OCI-M2 (cell line): Measurements from ENCODE around the gene SAA4.
"Not testable (repeated sequence)": the region's sequence is repeated elsewhere in the genome, so short reads cannot be mapped to it uniquely, and the experiment has no call there.

Source experiments
- DNase-seq: peaks from one replicate; lab custom pipeline; 2025; ENCODE audit not compliant: unreplicated experiment; lab: John Stamatoyannopoulos, UW

SAA4 gene

DNA sequence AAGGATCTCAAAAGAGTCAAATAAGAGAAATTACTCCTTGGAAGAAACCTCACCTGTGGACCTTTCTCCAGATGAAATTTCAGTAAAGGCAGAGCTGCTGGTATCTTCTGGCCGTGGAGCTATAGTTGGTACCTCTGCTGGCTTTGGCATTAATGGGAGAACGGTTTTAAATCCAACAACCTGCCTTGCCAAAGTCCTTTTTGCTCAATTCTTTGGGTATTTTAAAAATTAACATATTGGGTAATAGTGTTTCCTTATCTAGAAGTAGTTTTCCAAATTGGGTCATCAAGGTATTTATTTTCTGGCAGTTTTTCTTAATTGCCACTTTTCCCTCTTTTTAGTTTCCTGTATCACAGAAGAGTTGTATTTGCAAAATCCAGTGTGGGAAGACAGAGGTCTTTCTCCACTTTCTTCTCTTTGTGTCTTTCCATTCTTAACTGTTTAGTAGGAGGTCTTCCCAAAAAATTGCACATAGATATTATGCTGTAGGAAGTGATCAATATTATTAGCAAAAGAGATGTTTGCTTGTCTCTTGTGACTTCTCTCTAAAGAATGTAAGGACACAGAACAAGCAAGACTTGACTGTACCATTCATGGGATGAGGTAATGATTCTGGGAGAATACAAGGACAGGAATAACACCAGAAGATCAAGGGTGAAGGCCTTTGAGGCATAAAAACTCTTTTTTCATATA, at the start of gene SAA4:
TSS of gene SAA4 (minus strand) at position 139 of the 693 bp plus-strand sequence. CDS start 876 bp downstream, outside the sequence.
- no peak for DNase-seq

GRCh38 chr11:18285841-18286240, 49.2 kb upstream of the SAA4 start:
- DNase-seq = no peak

DNA sequence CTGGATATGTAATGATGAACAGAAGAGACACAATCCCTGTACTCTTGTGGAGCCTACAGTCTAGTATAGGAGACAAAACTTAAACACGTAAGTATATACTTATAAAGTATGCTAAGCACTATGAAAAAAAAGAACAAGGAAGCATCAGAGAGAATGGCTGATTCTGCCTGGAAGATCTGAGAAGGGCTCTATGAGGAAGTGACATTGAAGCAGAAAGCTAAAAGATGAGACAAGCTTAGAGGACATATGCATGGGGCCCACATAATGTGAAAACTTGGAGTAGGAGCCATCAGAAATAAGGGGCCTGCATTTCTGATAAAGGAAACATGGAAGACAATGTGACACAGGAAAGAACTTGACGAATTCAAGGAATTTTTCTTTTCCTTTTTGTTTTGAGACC, 46.0 kb upstream of the SAA4 start:
- DNase-seq = no peak

GRCh38 chr11:18280438-18281045, 43.9 kb upstream of the SAA4 start:
- no peak for DNase-seq

DNA sequence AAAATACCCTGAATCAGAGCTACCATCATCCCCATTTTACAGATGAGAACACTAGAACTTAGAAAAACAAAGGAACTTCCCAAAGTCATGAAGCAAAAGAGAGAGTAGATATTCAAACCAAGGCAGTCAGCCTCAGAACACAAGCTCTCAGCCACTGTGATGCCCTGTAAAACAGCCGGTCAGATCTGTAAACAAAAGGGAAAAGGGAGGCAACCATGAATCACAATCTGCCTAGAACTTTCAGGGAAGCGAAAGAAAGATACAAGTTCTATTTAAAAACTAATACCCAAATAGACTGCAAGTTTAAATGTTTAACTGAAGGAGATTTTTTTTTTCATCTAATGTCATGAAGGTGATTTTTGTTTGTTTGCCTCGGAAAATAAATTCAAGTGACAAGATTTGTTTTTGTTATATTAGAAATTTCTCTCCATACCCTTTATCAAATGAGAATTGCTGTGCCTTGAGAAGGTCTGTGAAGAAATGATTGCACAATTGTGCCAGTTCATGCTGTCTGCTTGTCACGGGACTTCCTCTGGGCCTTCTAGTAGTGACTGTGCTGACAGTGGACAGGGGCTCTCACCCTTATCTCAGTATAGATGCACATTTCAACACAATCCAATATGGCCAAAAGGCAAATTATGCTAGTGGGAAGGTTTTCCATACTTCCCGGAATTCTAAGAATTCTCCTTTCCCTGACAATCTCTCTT, 41.1 kb upstream of the SAA4 start:
- no peak for DNase-seq

DNA sequence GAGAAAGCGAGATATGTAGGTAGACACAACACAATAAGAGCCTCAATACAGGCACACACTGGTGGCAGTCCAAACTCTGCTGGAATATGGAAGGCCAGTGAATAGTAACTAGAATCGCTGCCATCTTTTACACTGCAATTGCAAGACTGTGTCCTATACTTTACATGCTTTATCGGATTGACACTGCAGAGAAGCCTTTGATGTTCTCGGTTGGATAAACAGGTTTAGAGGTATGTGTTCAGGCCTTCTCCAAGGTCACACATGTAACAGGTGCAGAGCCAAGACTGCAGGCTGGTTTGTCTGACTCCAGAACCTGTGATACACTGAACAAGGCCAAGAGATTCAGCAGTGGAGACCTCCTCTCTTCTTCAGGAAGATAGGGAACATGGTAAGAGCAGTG, 34.6 kb upstream of the SAA4 start:
- DNase-seq = no peak

DNA sequence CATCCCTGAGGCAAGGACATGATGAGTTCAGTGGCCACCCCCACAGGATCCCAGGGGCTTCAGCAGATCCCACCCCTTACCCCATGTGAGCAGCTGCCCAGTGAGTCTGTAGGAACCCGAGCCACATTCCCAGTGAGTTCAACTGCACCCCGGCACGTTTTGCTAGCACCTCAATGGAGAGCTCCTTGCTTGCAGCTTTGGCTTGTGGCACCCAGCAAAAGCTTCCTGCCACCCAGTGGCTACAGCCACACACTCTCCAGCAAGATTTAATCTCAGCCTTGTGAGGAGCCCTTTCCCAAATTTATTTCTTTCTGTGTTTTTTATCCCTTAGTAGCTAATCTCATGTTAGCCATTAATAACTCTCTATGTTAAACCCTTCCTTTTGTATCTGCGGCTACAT, 33.5 kb upstream of the SAA4 start:
- no peak for DNase-seq

- not testable (repeated sequence) for DNase-seq
Measured at GRCh38 chr11:18269252-18269651, 32.6 kb upstream of the SAA4 start.

GRCh38 chr11:18267335-18268133, 30.9 kb upstream of the SAA4 start:
- not testable (repeated sequence) for DNase-seq

GRCh38 chr11:18265949-18266348, 29.3 kb upstream of the SAA4 start, which contains the start of gene SAA1:
SAA1 (plus strand) TSS chr11:18266264; CDS start chr11:18266888, 624 bp downstream.
- DNase-seq = no peak

GRCh38 chr11:18264677-18265555, 28.3 kb upstream of the SAA4 start:
- no peak for DNase-seq

DNA sequence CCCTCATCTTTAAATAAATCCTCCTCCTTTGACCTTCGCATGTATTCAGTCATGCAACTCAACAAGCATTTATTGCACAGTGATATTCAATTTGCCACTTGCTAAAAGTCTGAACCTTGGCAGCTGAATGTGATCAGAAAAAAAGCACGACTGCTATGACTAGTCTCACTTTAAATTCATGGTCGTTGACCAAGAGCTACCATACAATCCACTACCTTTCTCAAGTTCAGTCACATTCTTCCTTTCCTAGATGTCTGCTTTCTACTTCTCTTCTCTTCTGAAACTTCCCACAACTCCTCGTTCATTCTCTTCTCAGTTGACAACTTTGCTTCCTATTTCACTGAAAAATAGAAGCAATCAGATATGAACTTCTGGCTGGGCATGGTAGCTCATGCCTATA, 27.4 kb upstream of the SAA4 start:
- no peak for DNase-seq

DNA sequence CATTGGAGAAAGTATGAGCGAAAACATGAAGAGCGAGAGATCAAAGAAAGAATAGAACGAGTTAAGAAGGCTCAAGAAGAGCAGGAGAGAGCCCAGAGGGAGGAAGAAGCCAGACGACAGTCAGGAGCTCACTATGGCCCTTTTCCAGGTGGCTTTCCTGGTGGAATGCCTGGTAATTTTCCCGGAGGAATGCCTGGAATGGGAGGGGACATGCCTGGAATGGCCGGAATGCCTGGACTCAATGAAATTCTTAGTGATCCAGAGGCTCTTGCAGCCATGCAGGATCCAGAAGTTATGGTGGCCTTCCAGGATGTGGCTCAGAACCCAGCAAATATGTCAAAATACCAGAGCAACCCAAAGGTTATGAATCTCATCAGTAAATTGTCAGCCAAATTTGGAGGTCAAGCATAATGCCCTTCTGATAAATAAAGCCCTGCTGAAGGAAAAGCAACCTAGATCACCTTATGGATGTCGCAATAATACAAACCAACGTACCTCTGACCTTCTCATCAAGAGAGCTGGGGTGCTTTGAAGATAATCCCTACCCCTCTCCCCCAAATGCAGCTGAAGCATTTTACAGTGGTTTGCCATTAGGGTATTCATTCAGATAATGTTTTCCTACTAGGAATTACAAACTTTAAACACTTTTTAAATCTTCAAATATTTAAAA, 26.2 kb upstream of the SAA4 start:
- DNase-seq = not testable (repeated sequence)

DNA sequence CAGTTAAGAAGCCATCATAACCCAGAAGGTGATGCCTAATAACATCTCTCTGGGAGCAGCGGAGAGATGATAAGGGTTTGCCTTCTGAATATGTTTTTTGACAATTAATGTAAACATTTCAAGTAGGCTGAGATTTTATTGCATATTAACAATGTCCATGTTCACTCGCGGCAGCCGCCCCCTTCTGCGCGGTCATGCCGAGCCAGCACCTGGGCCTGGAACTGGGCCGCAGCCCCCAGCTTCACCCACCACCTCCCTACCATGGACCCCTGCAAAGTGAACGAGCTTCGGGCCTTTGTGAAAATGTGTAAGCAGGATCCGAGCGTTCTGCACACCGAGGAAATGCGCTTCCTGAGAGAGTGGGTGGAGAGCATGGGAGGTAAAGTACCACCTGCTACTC, 25.1 kb upstream of the SAA4 start:
- no peak for DNase-seq

DNA sequence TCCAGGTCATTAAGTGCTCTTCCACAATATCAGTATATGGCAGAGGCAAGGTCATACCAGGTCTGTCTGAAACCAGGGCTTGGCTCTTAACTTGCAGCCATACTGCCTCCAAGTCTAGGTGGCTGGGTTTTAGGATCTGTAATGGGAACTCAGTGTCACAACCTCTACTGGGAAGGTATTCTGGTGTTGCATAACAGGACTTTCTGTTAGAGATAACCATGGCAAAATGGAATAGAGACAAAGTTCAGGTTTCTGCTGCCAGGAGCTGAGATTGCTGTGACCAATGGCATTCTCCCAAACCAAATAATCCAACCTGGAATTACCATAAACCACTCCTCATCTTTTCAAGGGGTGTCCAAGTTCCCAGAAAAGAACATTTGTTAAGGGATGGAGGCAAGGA, 22.7 kb upstream of the SAA4 start:
- no peak for DNase-seq

- no peak for DNase-seq
Measured at GRCh38 chr11:18254781-18255361, 18.3 kb upstream of the SAA4 start.

DNA sequence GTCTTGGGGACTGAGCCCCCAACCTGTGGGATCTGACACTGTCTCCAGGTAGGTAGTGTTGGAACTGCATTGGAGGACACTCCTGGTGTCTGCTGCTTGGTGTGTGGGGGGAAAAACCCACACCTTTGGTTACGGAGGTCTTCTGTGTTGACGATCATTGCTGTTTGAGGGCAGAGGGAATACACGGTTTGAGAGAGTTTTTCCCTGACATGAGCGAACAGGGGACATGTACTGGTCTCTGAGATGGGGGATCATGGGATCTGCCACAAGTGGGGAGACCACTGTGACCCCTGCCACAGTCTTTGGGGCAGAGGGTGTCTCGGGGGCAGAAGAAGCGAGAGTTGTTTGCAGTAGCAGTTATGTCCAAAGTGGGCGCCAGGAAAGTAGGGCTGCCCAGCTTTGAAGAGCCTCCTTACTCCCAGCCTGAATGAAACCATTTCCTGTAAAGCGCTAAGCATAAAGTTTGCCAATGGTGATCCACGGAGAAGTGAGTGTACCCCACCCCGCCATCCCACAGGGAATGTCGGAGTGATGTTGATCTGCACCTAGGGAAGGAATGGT, 17.3 kb upstream of the SAA4 start:
- no peak for DNase-seq

DNA sequence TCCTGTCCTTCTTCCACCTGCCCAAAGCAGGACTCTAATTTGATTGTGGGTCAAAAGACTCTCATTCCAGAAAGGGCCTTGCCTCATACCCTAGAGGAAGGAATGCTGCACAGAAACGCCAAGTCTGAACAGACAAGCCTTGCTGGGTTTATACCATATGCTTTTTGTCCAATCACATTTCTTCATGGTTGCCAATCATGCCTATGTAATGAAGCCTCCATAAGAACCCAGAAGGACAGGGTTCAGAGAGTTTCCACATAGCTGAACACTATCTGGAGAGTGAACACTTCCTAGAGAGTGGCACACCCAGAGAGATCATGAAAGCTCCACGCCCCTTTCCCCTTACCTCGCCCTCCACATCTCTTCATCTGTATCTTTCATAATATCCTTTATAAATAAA, 16.6 kb upstream of the SAA4 start:
- no peak for DNase-seq

DNA sequence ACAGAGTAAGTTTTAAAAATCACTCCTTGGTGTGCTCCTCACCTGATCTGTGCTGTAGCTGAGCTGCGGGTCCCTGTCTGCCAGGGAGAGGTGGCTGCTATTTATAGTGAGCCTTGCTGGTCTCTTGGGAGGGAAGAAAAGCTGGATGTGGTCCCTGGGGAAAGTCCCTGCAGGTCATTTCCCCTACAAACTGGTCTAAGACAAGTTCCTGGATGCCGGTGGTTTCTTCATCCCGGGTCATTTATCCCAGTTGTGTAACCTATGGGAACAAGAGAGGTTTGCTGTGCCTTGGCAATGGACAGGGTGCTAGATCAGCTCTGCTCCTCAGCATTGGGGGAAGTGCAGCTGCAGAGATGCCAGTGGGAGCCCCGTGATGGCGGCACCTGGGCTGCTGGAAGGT, 12.0 kb upstream of the SAA4 start, which contains the start of gene SAA2:
TSS of gene SAA2 (minus strand) at position 108 of the 400 bp plus-strand sequence. CDS start 657 bp downstream, outside the sequence.
- DNase-seq = no peak
